Kidney epithelial cell (primary cell): ENCODE data around the gene PPARGC1A. TPM values are rescaled to one million over a fixed set of nuclear protein-coding genes. Genes with fewer than 3 reads are reported as not detected.

Experiments
- DNase-seq: peaks from one replicate; pipeline ENCODE4 v3.0.0-alpha.2; 2010; ENCODE audit warnings: low read depth
- H3K27me3 ChIP-seq: 2 replicates; pipeline ENCODE4 v1.6.0; 2011; ENCODE audit warnings: low read length; ENCODE audit not compliant: control insufficient read depth, insufficient read depth
- H3K36me3 ChIP-seq: 2 replicates; pipeline ENCODE4 v1.5.1; 2011; ENCODE audit warnings: low read length; ENCODE audit not compliant: control insufficient read depth, insufficient read depth
- H3K4me3 ChIP-seq: 2 replicates; pipeline ENCODE4 v1.5.1; 2011; ENCODE audit warnings: low read depth, mild to moderate bottlenecking, control low read depth, low read length
- total RNA-seq: library from RNA; depleted of rRNA; stranded (reverse); fragments of >200 nt; gene quantifications from 2 replicates; pipeline ENCODE4 v1.2.3, GENCODE V29; 2015
- TF ChIP-seq, protein P1 (sequence below): IDR thresholded peaks from 2 replicates; pipeline ENCODE4 v1.5.1; 2011; ENCODE audit warnings: mild to moderate bottlenecking, moderate library complexity, low read length, control low read depth, inconsistent platforms; ENCODE audit not compliant: insufficient read depth, poor library complexity, severe bottlenecking

PPARGC1A gene
- total RNA-seq, 1 donor from 2014 or later: 3.3 TPM

DNA sequence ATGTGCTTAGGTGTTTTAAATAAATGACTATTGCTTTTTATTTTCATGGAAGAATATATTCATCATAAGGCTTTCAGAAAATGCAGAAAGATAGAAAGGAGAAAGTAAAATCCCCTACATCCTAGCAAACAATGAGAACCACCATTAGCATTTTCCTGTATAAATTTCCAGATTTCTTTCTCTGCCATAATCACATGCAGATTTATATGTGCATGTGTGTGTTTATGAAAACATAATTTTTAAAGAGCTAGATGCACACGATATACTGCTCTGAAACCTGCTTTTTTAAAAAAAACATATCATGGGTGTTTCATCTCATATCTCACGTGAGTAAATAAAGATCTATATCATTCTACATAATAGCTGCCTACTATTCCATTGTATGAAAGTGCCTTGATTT, 26.4 kb upstream of the PPARGC1A start:
- TF ChIP-seq, protein P1, sequence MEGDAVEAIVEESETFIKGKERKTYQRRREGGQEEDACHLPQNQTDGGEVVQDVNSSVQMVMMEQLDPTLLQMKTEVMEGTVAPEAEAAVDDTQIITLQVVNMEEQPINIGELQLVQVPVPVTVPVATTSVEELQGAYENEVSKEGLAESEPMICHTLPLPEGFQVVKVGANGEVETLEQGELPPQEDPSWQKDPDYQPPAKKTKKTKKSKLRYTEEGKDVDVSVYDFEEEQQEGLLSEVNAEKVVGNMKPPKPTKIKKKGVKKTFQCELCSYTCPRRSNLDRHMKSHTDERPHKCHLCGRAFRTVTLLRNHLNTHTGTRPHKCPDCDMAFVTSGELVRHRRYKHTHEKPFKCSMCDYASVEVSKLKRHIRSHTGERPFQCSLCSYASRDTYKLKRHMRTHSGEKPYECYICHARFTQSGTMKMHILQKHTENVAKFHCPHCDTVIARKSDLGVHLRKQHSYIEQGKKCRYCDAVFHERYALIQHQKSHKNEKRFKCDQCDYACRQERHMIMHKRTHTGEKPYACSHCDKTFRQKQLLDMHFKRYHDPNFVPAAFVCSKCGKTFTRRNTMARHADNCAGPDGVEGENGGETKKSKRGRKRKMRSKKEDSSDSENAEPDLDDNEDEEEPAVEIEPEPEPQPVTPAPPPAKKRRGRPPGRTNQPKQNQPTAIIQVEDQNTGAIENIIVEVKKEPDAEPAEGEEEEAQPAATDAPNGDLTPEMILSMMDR: no peak
- H3K27me3 ChIP-seq: no peaks in the 10 kb centered on the region
- no peak overlapping the region for H3K4me3 ChIP-seq
- no peak for DNase-seq
- no peaks in the 10 kb centered on the region for H3K36me3 ChIP-seq

DNA sequence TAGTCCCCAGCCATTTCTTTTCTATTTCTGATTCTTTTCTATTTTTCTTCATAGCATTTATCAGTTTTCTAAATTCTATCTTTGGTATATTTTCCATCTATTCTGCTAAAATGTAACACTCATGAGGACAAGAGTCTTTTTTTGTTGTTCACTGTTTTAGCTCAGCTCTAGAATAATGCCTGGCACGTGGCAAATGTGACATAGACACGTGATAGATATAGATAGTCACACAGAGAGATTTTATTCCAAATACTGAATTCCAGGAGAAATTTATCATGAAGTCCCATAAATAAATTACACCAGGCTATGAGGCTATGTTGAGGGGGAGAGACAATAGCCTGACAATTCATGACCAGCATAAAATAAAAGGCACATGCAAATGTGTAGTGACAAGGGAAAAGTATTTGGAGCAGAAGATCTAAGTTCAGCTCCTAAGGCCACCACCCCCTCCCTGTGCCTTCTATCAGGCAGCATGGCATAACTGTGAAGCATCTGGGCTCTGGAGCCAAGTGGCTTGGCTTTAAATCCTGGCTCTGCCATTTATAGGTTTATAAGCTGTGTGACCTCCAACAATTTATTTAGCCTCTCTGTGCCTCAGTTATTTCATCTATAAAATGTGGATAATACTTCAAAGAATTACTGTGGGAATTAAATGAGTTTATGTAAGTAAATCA, 25.7 kb upstream of the PPARGC1A start:
- TF ChIP-seq, protein P1: no peak
- Histone ChIP-seq H3K27me3 (no peaks in the 10 kb centered on the region), H3K36me3 (no peaks in the 10 kb centered on the region), H3K4me3 (no peak overlapping the region)
- no peak for DNase-seq

DNA sequence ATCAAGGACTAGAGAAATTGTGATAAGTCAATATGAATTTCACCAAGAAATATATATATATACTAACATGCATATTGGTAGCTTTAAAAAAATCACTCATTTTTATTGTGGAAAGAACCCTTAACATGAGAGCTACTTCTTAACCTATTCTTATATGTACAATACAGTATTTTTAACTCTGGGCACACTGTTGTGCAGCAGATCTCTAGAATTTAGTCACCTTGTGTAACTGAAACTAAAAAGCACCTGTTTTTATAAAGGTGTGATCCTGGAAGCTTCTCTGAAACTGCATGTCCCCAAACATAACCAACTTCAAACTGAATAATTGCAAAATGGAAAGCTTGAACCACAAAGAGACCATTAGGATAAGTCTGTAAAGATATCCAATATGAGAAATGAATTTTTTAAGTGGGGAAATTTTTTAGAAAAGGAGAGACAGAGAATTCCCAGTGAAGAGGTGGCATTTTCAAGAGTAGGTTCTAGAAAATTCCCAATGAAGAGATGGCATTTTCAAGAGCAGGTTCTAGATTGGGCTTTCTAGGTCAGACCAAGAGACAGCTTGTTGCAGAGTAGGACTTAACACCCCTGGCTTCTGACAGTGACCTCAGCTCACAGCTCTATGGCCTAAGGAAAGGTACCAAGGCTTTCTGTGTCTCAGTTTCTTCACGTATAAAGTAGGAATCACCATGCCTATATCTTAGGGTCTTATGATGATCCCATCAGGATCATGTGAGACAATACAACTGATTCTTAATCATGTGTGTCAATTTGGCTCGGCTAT, 22.0 kb upstream of the PPARGC1A start:
- H3K27me3 ChIP-seq: no peaks in the 10 kb centered on the region
- DNase-seq: no peak
- no peaks in the 10 kb centered on the region for H3K36me3 ChIP-seq
- TF ChIP-seq, protein P1: no peak
- no peak overlapping the region for H3K4me3 ChIP-seq

DNA sequence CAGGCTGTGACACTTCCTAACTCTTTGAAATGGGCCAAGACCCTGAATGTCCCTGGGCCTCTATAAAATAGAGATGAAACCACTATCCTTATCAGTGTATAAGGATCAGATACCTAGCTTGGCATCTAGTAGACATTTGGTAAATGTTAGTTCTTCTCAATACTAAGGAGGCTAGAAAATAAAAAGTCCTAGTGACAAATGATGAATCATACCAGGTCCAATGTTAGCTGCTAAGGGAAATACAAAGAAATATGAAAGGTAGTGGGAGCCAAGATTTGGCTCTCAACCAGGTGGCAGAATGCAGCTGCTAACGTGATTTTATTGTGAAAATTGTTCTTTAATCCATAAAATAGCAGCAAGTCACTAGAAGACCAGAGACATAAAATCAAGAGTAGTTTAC, 19.8 kb upstream of the PPARGC1A start:
- Histone ChIP-seq H3K27me3 (no peaks in the 10 kb centered on the region), H3K36me3 (no peaks in the 10 kb centered on the region), H3K4me3 (no peak overlapping the region)
- TF ChIP-seq, protein P1: no peak
- no peak for DNase-seq

DNA sequence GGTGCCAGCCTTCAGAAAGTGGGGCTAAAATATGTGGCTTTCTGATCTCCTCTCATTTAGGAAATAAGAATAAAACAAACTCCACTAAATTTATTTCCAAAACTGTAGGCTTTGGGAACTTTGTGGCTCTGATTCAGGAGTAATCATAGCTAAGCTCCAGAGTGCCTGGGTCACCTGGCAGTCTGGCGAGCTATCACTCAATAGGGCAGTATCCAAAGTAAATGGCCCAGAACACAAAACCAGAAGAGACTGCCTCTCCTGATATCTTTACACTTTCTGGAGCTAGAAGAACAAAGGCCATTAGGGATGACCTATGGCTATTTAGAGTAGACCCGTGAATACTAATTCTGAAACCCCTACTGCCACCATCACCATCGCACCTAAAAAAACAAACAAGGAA, 17.0 kb upstream of the PPARGC1A start:
- no peaks in the 10 kb centered on the region for H3K36me3 ChIP-seq
- TF ChIP-seq, protein P1: no peak
- no peak for DNase-seq
- H3K4me3 ChIP-seq: no peak overlapping the region
- no peaks in the 10 kb centered on the region for H3K27me3 ChIP-seq
